ENCODE results near the gene GNAQ.
"Not testable (repeated sequence)": the region's sequence is repeated elsewhere in the genome, so short reads cannot be mapped to it uniquely, and the experiment has no call there.

Gene GNAQ

GRCh38 chr9:77899679-77900354 is 131.8 kb downstream of the GNAQ start:
- DNase-seq: no peak

- DNase-seq: no peak
Observed at GRCh38 chr9:77898864-77899263, 132.7 kb downstream of the GNAQ start.

GRCh38 chr9:77896938-77897667 is 134.5 kb downstream of the GNAQ start:
- peak; percentile 74 for DNase-seq

GRCh38 chr9:77896269-77896937 is 135.2 kb downstream of the GNAQ start:
- peak; percentile 41 for DNase-seq

- DNase-seq: no peak
Observed at GRCh38 chr9:77893706-77894105, 137.9 kb downstream of the GNAQ start.

GRCh38 chr9:77892955-77893514 is 138.6 kb downstream of the GNAQ start:
- DNase-seq: no peak

- DNase-seq: no peak
Observed at GRCh38 chr9:77892171-77892570, 139.4 kb downstream of the GNAQ start.

GRCh38 chr9:77891128-77891800 is 140.3 kb downstream of the GNAQ start:
- no peak for DNase-seq

- no peak for DNase-seq
Observed at GRCh38 chr9:77887662-77888061, 143.9 kb downstream of the GNAQ start.

GRCh38 chr9:77885104-77885672 is 146.4 kb downstream of the GNAQ start:
- DNase-seq: no peak

GRCh38 chr9:77883846-77884771 is 147.5 kb downstream of the GNAQ start:
- no peak for DNase-seq

GRCh38 chr9:77883133-77883532 is 148.5 kb downstream of the GNAQ start:
- DNase-seq: no peak

- no peak for DNase-seq
Observed at GRCh38 chr9:77882294-77882693, 149.3 kb downstream of the GNAQ start.

GRCh38 chr9:77881634-77882033 is 150.0 kb downstream of the GNAQ start:
- not testable (repeated sequence) for DNase-seq

- DNase-seq: no peak
Observed at GRCh38 chr9:77881111-77881510, 150.5 kb downstream of the GNAQ start.

- no peak for DNase-seq
Observed at GRCh38 chr9:77879437-77879943, 152.1 kb downstream of the GNAQ start.

GRCh38 chr9:77878793-77879192 is 152.8 kb downstream of the GNAQ start:
- not testable (repeated sequence) for DNase-seq

GRCh38 chr9:77877976-77878375 is 153.6 kb downstream of the GNAQ start:
- DNase-seq: no peak

- DNase-seq: no peak
Observed at GRCh38 chr9:77876590-77876989, 155.0 kb downstream of the GNAQ start.

- DNase-seq: no peak
Observed at GRCh38 chr9:77876091-77876490, 155.5 kb downstream of the GNAQ start.

GRCh38 chr9:77872863-77873262 is 158.7 kb downstream of the GNAQ start:
- DNase-seq: no peak

All from NCI-H1092 (cell line).